ENCODE measurements around the gene CNGA4.
"Not testable (repeated sequence)": the region's sequence is repeated elsewhere in the genome, so short reads cannot be mapped to it uniquely, and the experiment has no call there.

Gene CNGA4

GRCh38 chr11:6263662-6264061 lies 24.8 kb downstream of the CNGA4 start:
- DNase-seq (ENCODE audit: low read depth): no peak

DNA sequence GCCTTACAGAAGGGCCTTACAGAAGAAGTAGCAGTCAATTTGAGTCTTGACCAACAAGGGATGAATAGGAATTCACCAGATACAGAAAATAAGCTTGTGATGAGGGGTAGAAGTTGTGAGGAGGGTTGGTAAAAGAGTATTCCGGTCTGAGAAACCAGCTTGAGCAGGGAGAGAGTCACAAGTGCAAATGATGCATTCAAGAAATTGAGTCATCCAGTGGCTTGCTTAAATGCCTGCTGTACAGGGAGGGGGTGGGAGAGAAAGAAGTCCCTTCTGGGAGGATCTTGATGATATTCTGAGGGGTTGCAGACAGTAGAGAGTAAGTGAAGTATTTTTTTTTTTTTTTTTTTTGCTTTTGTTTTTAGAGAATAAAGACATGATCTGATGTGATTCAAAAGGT lies 29.9 kb downstream of the CNGA4 start:
- DNase-seq (ENCODE audit: low read depth): no peak

- DNase-seq (ENCODE audit: low read depth): no peak
Observed at GRCh38 chr11:6269994-6270393, 31.1 kb downstream of the CNGA4 start.

DNA sequence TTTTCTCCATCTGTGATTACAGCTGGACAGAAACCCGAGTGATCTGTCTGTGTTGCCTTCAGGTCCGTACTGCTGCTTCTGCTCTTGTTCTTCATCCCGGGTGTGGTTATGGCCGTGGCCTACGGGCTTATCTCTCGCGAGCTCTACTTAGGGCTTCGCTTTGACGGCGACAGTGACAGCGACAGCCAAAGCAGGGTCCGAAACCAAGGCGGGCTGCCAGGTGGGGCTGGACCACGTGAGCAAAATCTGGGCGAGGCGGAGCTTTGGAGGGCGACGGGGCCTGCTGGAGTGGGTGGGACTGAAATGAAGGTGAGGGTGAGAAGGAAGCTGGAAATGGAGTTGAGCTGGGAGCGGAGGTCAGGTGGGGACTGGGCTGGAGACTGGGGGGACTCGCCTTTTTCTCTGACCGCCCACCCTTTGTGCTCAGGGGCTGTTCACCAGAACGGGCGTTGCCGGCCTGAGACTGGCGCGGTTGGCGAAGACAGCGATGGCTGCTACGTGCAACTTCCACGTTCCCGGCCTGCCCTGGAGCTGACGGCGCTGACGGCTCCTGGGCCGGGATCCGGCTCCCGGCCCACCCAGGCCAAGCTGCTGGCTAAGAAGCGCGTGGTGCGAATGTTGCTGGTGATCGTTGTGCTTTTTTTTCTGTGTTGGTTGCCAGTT lies 31.8 kb downstream of the CNGA4 start:
- no peak for DNase-seq (ENCODE audit: low read depth)

GRCh38 chr11:6271598-6271997 lies 32.7 kb downstream of the CNGA4 start:
- no peak for DNase-seq (ENCODE audit: low read depth)

GRCh38 chr11:6273188-6273587 lies 34.3 kb downstream of the CNGA4 start:
- DNase-seq (ENCODE audit: low read depth): no peak

- not testable (repeated sequence) for DNase-seq (ENCODE audit: low read depth)
Observed at GRCh38 chr11:6280809-6281208, 41.9 kb downstream of the CNGA4 start.

- DNase-seq (ENCODE audit: low read depth): no peak
Observed at GRCh38 chr11:6283453-6284023, 44.6 kb downstream of the CNGA4 start.

GRCh38 chr11:6284250-6284649 lies 45.4 kb downstream of the CNGA4 start:
- DNase-seq (ENCODE audit: low read depth): no peak

DNA sequence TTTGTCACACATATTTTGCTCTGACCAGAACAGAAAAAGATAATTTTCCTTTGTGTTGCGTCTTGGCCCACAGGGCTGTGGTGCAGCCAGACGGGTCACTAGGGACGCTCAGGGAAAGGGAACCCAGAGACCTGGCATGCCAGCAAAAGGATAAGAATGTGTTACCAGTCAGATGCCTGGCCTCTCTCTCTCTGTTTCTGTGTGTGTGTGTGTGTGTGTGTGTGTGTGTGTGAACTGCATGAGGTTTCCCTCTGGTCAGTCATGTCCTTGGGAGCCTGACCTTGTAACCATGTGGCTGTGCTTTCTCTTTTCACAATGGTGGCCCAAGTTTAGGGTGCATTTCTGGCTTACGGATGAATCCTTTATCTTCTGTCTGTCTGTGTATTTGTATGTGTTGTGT lies 46.1 kb downstream of the CNGA4 start:
- no peak for DNase-seq (ENCODE audit: low read depth)
